ENCODE measurements around the gene CTSD. TPM values are rescaled to one million over a fixed set of nuclear protein-coding genes. Genes with fewer than 3 reads are reported as not detected.

Gene CTSD
- total and polyA plus RNA-seq, 2 experiments from 2014 or later, result 67.1 to 251 TPM

DNA sequence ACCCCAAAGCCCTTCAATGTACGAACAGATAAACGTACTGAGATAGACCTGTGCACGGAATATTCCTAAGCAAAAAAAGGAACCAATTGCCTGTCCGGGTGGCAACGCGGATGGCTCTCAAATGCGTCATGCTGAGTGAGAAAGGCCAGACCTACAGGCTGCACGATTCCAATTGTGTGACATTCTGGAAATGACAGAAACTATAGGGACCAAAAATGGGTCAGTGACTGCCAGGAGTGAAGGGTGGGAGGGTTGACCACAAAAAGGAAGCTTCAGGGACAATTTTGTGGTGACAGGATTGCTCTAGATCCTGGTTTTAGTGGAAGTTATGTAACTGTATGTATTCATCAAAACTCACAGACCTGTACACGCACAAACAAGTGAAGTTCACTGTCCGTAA lies 47.0 kb upstream of the CTSD start (continued):
- TF ChIP-seq, protein P1, sequence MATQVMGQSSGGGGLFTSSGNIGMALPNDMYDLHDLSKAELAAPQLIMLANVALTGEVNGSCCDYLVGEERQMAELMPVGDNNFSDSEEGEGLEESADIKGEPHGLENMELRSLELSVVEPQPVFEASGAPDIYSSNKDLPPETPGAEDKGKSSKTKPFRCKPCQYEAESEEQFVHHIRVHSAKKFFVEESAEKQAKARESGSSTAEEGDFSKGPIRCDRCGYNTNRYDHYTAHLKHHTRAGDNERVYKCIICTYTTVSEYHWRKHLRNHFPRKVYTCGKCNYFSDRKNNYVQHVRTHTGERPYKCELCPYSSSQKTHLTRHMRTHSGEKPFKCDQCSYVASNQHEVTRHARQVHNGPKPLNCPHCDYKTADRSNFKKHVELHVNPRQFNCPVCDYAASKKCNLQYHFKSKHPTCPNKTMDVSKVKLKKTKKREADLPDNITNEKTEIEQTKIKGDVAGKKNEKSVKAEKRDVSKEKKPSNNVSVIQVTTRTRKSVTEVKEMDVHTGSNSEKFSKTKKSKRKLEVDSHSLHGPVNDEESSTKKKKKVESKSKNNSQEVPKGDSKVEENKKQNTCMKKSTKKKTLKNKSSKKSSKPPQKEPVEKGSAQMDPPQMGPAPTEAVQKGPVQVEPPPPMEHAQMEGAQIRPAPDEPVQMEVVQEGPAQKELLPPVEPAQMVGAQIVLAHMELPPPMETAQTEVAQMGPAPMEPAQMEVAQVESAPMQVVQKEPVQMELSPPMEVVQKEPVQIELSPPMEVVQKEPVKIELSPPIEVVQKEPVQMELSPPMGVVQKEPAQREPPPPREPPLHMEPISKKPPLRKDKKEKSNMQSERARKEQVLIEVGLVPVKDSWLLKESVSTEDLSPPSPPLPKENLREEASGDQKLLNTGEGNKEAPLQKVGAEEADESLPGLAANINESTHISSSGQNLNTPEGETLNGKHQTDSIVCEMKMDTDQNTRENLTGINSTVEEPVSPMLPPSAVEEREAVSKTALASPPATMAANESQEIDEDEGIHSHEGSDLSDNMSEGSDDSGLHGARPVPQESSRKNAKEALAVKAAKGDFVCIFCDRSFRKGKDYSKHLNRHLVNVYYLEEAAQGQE (IDR thresholded peaks at IDR 0.05; ENCODE audit: unreplicated experiment), result no peak
- TF ChIP-seq STAT1 (IDR thresholded peaks at IDR 0.05; ENCODE audit: unreplicated experiment), result no peak
- TF ChIP-seq CREB1 (CRISPR knock-in tag; IDR thresholded peaks at IDR 0.05; ENCODE audit: low read depth), result no peak
- no peak for TF ChIP-seq ZNF114 (CRISPR knock-in tag; IDR thresholded peaks at IDR 0.05)
- no peak for TF ChIP-seq EZH2phosphoT487 (IDR thresholded peaks at IDR 0.05; ENCODE audit: unreplicated experiment)
- TF ChIP-seq NANOG (IDR thresholded peaks at IDR 0.05; ENCODE audit: borderline replicate concordance), result no peak
- no peak for TF ChIP-seq EZH2 (IDR thresholded peaks at IDR 0.05; ENCODE audit: low read depth, unreplicated experiment)

DNA sequence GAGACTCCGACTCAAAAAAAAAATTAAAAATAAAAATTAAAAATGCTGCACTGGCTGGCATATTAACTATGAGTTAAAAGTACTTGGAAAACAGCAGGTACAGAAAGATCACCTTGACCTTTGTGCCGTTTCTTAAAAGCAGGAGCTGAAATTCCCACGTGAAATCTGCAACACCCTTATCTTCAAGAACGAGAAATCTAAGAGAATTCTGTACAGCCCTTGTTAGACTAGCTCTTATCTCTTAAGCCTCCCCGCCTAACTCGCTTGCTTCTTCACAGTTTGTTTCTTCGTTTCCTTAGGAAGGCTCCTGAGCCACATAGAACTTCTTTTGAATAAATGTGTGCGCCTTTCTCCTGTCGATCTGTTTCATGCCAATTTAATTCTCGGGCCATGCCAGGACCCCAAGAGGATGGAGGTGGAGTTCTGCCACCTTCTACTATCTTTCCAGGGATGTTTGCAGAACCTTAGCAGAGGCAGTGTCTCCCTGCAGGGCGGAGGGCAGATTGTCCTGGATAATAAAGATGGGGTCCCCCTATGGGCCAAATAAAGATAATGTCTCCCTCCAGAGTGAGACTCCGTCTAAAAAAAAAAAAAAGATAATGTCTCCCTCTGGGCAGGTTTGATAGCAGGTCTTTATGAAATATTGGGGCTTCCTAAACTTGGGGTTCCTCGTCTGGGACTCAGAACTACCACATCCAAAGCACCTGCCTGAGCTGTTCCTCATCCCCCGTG lies 43.7 kb upstream of the CTSD start:
- Histone ChIP-seq H3K27ac (ENCODE audit: low read depth) (no peak overlapping the region), H3K4me3 (no peak overlapping the region), H3K36me3 (ENCODE audit: insufficient read depth) (no peaks in the 10 kb centered on the region), H3K27me3 (ENCODE audit: insufficient read depth) (no peaks in the 10 kb centered on the region), H3K4me1 (ENCODE audit: insufficient read depth) (no peaks in the 10 kb centered on the region), H3F3A (replicated peaks; ENCODE audit: low read depth) (no peaks in the 10 kb centered on the region), H3K9me2 (ENCODE audit: insufficient read depth) (no peaks in the 10 kb centered on the region), H2AFZ (no peak overlapping the region), H3K4me2 (no peak overlapping the region), H4K20me1 (replicated peaks; ENCODE audit: insufficient read depth) (no peaks in the 10 kb centered on the region), H3K79me2 (replicated peaks; ENCODE audit: insufficient read depth) (no peaks in the 10 kb centered on the region)
- Mint-ChIP-seq H3K27me3 (ENCODE audit: insufficient read depth, low read depth, poor library complexity) (peaks cover 6% of the 10 kb centered on the region), H3K27ac (no peak overlapping the region), H3K4me3 (no peak overlapping the region), H3K9me3 (peaks cover 8% of the 10 kb centered on the region; the same call in 1 of the 3 replicates), H3K36me3 (ENCODE audit: low read depth) (no peaks in the 10 kb centered on the region), H3K4me1 (peaks cover 6% of the 10 kb centered on the region)
- ATAC-seq, result peak; percentile 86
- TF ChIP-seq, protein P2, sequence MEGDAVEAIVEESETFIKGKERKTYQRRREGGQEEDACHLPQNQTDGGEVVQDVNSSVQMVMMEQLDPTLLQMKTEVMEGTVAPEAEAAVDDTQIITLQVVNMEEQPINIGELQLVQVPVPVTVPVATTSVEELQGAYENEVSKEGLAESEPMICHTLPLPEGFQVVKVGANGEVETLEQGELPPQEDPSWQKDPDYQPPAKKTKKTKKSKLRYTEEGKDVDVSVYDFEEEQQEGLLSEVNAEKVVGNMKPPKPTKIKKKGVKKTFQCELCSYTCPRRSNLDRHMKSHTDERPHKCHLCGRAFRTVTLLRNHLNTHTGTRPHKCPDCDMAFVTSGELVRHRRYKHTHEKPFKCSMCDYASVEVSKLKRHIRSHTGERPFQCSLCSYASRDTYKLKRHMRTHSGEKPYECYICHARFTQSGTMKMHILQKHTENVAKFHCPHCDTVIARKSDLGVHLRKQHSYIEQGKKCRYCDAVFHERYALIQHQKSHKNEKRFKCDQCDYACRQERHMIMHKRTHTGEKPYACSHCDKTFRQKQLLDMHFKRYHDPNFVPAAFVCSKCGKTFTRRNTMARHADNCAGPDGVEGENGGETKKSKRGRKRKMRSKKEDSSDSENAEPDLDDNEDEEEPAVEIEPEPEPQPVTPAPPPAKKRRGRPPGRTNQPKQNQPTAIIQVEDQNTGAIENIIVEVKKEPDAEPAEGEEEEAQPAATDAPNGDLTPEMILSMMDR (conservative IDR thresholded peaks at IDR 0.05; ENCODE audit: low read depth in 2 of 2), result peak; percentile 20 to 43
- TF ChIP-seq CREB1 (CRISPR knock-in tag; IDR thresholded peaks at IDR 0.05; ENCODE audit: low read depth), result no peak
- DNase-seq (ENCODE audit: low spot score), result peak; percentile 62

All from GM23338 (cell line).